Spleen (tissue), 7 donors: ENCODE data around the gene PPP1CA.

ENCODE experiments used
- CTCF ChIP-seq, 11 experiments: fragments of 200-600 bp in 7 of 11; fragments of 450-650 bp in 4 of 11; sonication (generic) in 4 of 11; IDR thresholded peaks in 8 of 11; conservative IDR thresholded peaks in 3 of 11; 1 replicate in 7 of 11; 2 replicates in 4 of 11; pipeline versions ENCODE4 v1.4.0 to v1.8.0; 2016 to 2021; ENCODE audit warnings: antibody characterized with exemption in 11 of 11, inconsistent platforms in 4 of 11, mild to moderate bottlenecking in 1 of 11
- POLR2A ChIP-seq, 3 donors: fragments of 450-650 bp; IDR thresholded peaks; one replicate each; pipeline ENCODE4 v1.5.1; 2017; ENCODE audit warnings: antibody characterized with exemption in 3 of 3, mild to moderate bottlenecking in 1 of 3
- POLR2AphosphoS5 ChIP-seq, 3 donors: sonication (generic); formaldehyde crosslinking; IDR thresholded peaks; one replicate each; pipeline ENCODE4 v1.5.1; 2017; ENCODE audit warnings: antibody characterized with exemption in 3 of 3
- donor health status: DM: no; HTN: no; CAD: no; lungs with moderate emphysema.
- donor health status: DM: no; HTN: no; CAD: no.
- donor health status: DM: no; HTN: no; CAD: no.

- TF ChIP-seq CTCF (IDR thresholded peaks at IDR 0.05 in 8 of 11, conservative IDR thresholded peaks at IDR 0.05 in 3 of 11) (no peak), POLR2A (IDR thresholded peaks at IDR 0.05) (no peak), POLR2AphosphoS5 (IDR thresholded peaks at IDR 0.05) (no peak)
These were observed 31.1 kb downstream of the PPP1CA start for GRCh38 chr11:67370351-67371076.
